ENCODE data around the gene FYB1.

FYB1 gene

GRCh38 chr5:39158127-39158593 is 61.2 kb downstream of the FYB1 start:
- no peak for DNase-seq

GRCh38 chr5:39157701-39158100 is 61.7 kb downstream of the FYB1 start:
- DNase-seq: no peak

GRCh38 chr5:39156082-39156481 is 63.3 kb downstream of the FYB1 start:
- DNase-seq: no peak

GRCh38 chr5:39151745-39152144 is 67.6 kb downstream of the FYB1 start:
- DNase-seq: no peak

- DNase-seq: no peak
Measured at GRCh38 chr5:39149966-39150365, 69.4 kb downstream of the FYB1 start.

- DNase-seq: peak; percentile 46
Measured at GRCh38 chr5:39148983-39149534, 70.3 kb downstream of the FYB1 start.

GRCh38 chr5:39146831-39147540 is 72.4 kb downstream of the FYB1 start:
- no peak for DNase-seq

- no peak for DNase-seq
Measured at GRCh38 chr5:39143151-39143860, 76.1 kb downstream of the FYB1 start.

GRCh38 chr5:39140558-39141168 is 78.7 kb downstream of the FYB1 start:
- no peak for DNase-seq

- DNase-seq: no peak
Measured at GRCh38 chr5:39138892-39139291, 80.5 kb downstream of the FYB1 start.

- DNase-seq: no peak
Measured at GRCh38 chr5:39137819-39138451, 81.4 kb downstream of the FYB1 start.

GRCh38 chr5:39137391-39137790 is 82.0 kb downstream of the FYB1 start:
- no peak for DNase-seq

- no peak for DNase-seq
Measured at GRCh38 chr5:39132792-39133191, 86.6 kb downstream of the FYB1 start.

GRCh38 chr5:39132128-39132447 is 87.3 kb downstream of the FYB1 start:
- DNase-seq: no peak

GRCh38 chr5:39131210-39132127 is 87.9 kb downstream of the FYB1 start:
- no peak for DNase-seq

- DNase-seq: no peak
Measured at GRCh38 chr5:39130716-39131115, 88.6 kb downstream of the FYB1 start.

- DNase-seq: no peak
Measured at GRCh38 chr5:39121922-39122321, 97.4 kb downstream of the FYB1 start.

- DNase-seq: no peak
Measured at GRCh38 chr5:39121315-39121714, 98.0 kb downstream of the FYB1 start.

GRCh38 chr5:39120052-39120420 is 99.3 kb downstream of the FYB1 start:
- no peak for DNase-seq

GRCh38 chr5:39119404-39120051 is 99.8 kb downstream of the FYB1 start:
- DNase-seq: no peak

- no peak for DNase-seq
Measured at GRCh38 chr5:39118638-39119037, 100.7 kb downstream of the FYB1 start.

- no peak for DNase-seq
Measured at GRCh38 chr5:39117401-39117800, 102.0 kb downstream of the FYB1 start.

Data from activated CD4-positive, alpha-beta T cell treated with anti-CD3 and anti-CD28 coated beads, Interleukin-2, amount 50 U/mL, for 16 hours (primary cell).